RWPE1 (cell line): ENCODE measurements around the gene C11orf16.

Experiments
- CTCF ChIA-PET: fragments of 350-600 bp; sonication (Branson Sonifier 250); formaldehyde crosslinking; extraction: SDS; loops from one replicate; lab custom pipeline; 2021; lab: Yijun Ruan, JAX
- POLR2A ChIA-PET: fragments of 400-600 bp; formaldehyde crosslinking; extraction: SDS; loops from one replicate; lab custom pipeline; 2020; ENCODE audit warnings: antibody characterized with exemption; ENCODE audit not compliant: low non-redundant PET; lab: Yijun Ruan, JAX
- DNase-seq: peaks from one replicate; pipeline ENCODE4 v3.0.0; 2012; ENCODE audit warnings: low spot score
- H3K27ac ChIP-seq: fragments of 450-650 bp; 2 replicates; pipeline ENCODE4 v1.5.1; 2017
- CTCF ChIP-seq: fragments of 450-650 bp; conservative IDR thresholded peaks from 2 replicates; pipeline ENCODE4 v1.5.1; 2017; ENCODE audit warnings: low read depth, mild to moderate bottlenecking

C11orf16 gene

DNA sequence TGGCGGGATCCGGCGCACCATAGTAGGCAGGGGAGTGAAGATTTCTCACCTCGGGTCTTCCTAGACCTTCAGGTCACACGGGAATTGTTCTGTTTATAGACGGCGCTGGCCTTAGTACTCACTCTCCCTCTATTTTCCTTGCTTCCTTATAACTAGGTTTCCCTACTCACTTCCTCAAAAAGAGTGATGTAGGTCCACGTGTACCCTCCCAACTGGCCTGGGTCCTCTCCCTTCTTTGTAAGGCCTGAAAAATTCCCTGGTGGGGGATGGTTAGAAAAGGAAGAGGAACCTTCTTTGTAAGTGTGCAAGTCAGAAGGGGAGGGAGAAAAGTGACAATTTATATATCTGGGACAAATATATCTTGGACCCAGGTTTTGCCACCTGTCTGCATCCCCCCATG is 34.4 kb upstream of the C11orf16 start:
- CTCF ChIA-PET: no interaction called here
- no peak overlapping the region for H3K27ac ChIP-seq
- DNase-seq: no peak
- POLR2A ChIA-PET: no interaction called here
- no peak for TF ChIP-seq CTCF

GRCh38 chr11:8964324-8965320 is 31.9 kb upstream of the C11orf16 start, which contains the start of gene TMEM9B:
Gene TMEM9B (minus strand): TSS chr11:8964442. CDS start chr11:8964313, 129 bp downstream.
- no peak for TF ChIP-seq CTCF
- CTCF ChIA-PET: interaction anchor here (0.6 kb wide), 1 partner anchor 1423 kb away, joined by 4 read pairs; no protein-coding TSS in a partner anchor
- peak; percentile 88 for DNase-seq
- peak within 1 kb of the TSS; percentile 92 for H3K27ac ChIP-seq
- POLR2A ChIA-PET: interaction anchor here (0.7 kb wide), 1 partner anchor 53 kb away, joined by 3 read pairs; no protein-coding TSS in a partner anchor

DNA sequence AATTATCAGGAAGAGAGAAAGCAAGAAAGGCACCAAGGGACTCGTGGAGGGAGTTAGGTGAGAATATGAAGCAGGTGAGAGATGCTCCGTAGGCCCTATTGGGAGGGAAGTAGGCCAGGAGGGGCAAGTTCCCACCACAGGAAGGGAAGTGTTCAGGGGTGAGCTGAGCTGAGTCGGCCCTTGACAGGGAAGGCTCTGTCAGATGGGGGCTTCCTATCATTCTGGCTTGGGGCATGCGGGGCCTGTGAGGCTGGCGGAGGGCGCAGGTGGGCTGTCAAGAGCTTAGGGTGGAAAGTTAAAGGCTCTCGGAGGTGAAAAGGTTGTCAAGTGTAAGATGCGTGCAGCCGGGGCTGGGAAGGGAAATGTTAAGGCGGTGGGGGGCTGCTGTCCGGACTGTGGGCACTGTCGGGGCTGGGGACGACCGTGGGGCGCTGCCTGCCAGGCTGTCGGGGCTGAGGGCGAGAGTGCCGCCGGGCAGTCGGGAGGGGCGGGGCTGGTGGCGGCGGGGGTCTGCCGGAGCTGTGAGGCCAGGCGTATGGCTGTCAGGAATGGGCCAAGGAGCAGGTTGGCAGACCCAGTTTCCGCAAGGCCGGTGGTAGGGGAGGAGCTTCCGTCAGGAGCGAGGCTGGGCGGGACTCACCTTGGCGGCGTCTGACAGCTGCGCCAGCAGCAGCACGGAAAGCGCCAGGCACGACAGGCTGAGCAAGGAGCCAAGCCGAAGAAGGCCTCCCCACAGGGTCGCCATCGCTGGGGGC is 31.0 kb upstream of the C11orf16 start:
- peak; percentile 78 for DNase-seq
- POLR2A ChIA-PET: interaction anchor here (0.5 to 0.7 kb wide), 3 partner anchors 41 to 410 kb away, joined by 3 to 5 read pairs (median 3); no protein-coding TSS in a partner anchor
- TF ChIP-seq CTCF: no peak
- peak overlapping the region; percentile 92 for H3K27ac ChIP-seq
- CTCF ChIA-PET: interaction anchor here (0.9 kb wide), 1 partner anchor 102 kb away, joined by 3 read pairs; no protein-coding TSS in a partner anchor

DNA sequence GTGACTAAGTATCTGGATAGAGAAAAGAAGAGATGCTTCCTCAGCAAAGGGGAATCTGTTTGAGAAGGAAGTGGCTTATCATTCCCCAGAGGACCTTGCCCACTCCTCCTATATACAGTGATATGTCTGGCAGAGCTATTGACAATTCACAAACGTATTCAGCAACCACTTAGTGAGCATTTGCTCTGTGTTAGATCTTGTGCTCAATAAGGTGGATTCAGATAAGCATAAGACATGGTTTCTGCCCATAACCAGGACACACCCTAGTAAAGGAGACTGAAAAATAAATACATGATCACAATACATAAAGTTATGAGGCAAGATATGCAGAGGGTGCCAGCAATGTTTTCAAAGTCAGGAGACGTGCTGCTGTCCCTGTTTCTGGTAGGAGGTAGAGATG is 30.1 kb upstream of the C11orf16 start:
- no peak for TF ChIP-seq CTCF
- DNase-seq: no peak
- no peak overlapping the region for H3K27ac ChIP-seq
- ChIA-PET POLR2A (interaction anchor here (0.7 kb wide), 1 partner anchor 40 kb away, joined by 3 read pairs; no protein-coding TSS in a partner anchor), CTCF (no interaction called here)

- ChIA-PET POLR2A (interaction anchor here (0.5 kb wide), 1 partner anchor 48 kb away, joined by 5 read pairs; no protein-coding TSS in a partner anchor), CTCF (interaction anchor here (0.7 kb wide), 2 partner anchors 33 to 356 kb away, joined by 3 to 4 read pairs; no protein-coding TSS in a partner anchor)
- TF ChIP-seq CTCF: no peak
- no peak overlapping the region for H3K27ac ChIP-seq
- DNase-seq: no peak
These were observed 28.7 kb upstream of the C11orf16 start for GRCh38 chr11:8961401-8961800.
